SK-N-SH (cell line): ENCODE measurements around the gene AMIGO2. TPM values are rescaled to one million over a fixed set of nuclear protein-coding genes. Genes with fewer than 3 reads are reported as not detected.
A peak's percentile ranks its signal among the peaks of the same experiment; 100 is the strongest.

ENCODE experiments used
- CTCF ChIA-PET: fragments of 300-600, 350-600 bp; formaldehyde crosslinking; extraction: SDS; loops from one replicate; lab custom pipeline; 2021; lab: Yijun Ruan, JAX
- POLR2A ChIA-PET: fragments of 350-600 bp; sonication (Branson Sonifier 250); formaldehyde crosslinking; extraction: SDS; loops from one replicate; lab custom pipeline; 2020; ENCODE audit warnings: antibody characterized with exemption, inconsistent platforms; lab: Yijun Ruan, JAX
- DNase-seq: peaks from one replicate; pipeline ENCODE4 v3.0.0; 2012
- H2AFZ ChIP-seq: fragments of 200-600 bp; sonication (generic); 2 replicates; pipeline ENCODE4 v1.8.1; 2016; ENCODE audit warnings: antibody characterized with exemption, mild to moderate bottlenecking, low read depth
- H3F3A ChIP-seq: fragments of 200-600 bp; sonication (generic); replicated peaks from 2 replicates; pipeline ENCODE3; 2016; ENCODE audit warnings: antibody characterized with exemption, mild to moderate bottlenecking; ENCODE audit not compliant: insufficient read depth
- H3K27ac ChIP-seq, 2 experiments: fragments of 200-500 bp in 1 of 2; fragments of 200-600 bp in 1 of 2; sonication (Bioruptor generic) in 1 of 2; sonication (generic), shearing (Covaris generic) in 1 of 2; 2 replicates each; pipeline versions ENCODE4 v1.5.1 to v1.6.1; 2014 to 2016; ENCODE audit warnings: low read depth in 2 of 2, inconsistent platforms in 1 of 2, low read length in 1 of 2, mild to moderate bottlenecking in 1 of 2, mixed read lengths in 1 of 2
- H3K27me3 ChIP-seq: fragments of 200-600 bp; sonication (generic), shearing (Covaris generic); 2 replicates; pipeline ENCODE4 v1.6.1; 2016; ENCODE audit warnings: mixed run types; ENCODE audit not compliant: insufficient read depth
- H3K36me3 ChIP-seq, 2 experiments: fragments of 200-500 bp in 1 of 2; fragments of 200-600 bp in 1 of 2; sonication (Bioruptor generic) in 1 of 2; sonication (generic) in 1 of 2; replicated peaks in 1 of 2; 2 replicates each; pipeline versions ENCODE3 to v1.5.1; 2014 to 2016; ENCODE audit warnings: low read length in 1 of 2, mild to moderate bottlenecking in 1 of 2; ENCODE audit not compliant: insufficient read depth in 2 of 2, control insufficient read depth in 1 of 2
- H3K4me1 ChIP-seq, 2 experiments: fragments of 200-500 bp in 1 of 2; fragments of 200-600 bp in 1 of 2; sonication (Bioruptor generic) in 1 of 2; sonication (generic), shearing (Covaris generic) in 1 of 2; 2 replicates each; pipeline versions ENCODE4 v1.5.1 to v1.6.1; 2014 to 2016; ENCODE audit warnings: low read depth in 1 of 2, low read length in 1 of 2, mixed run types in 1 of 2; ENCODE audit not compliant: insufficient read depth in 2 of 2, control insufficient read depth in 1 of 2
- H3K4me2 ChIP-seq: fragments of 200-600 bp; sonication (generic), shearing (Covaris generic); 2 replicates; pipeline ENCODE4 v1.6.1; 2017; ENCODE audit warnings: mixed run types
- H3K4me3 ChIP-seq, 2 experiments: fragments of 200-500 bp in 1 of 2; fragments of 200-600 bp in 1 of 2; sonication (Bioruptor generic) in 1 of 2; sonication (generic), shearing (Covaris generic) in 1 of 2; 2 replicates each; pipeline versions ENCODE4 v1.5.1 to v1.8.1; 2014 to 2016; ENCODE audit warnings: low read depth in 2 of 2, inconsistent platforms in 1 of 2, low read length in 1 of 2, mild to moderate bottlenecking in 1 of 2, mixed read lengths in 1 of 2, moderate library complexity in 1 of 2
- H3K79me2 ChIP-seq: fragments of 200-600 bp; sonication (generic); 2 replicates; pipeline ENCODE4 v1.8.1; 2017; ENCODE audit warnings: mild to moderate bottlenecking; ENCODE audit not compliant: insufficient read depth
- H3K9ac ChIP-seq: fragments of 200-600 bp; sonication (generic); 2 replicates; pipeline ENCODE4 v1.6.1; 2017; ENCODE audit warnings: mixed run types
- H3K9me2 ChIP-seq: fragments of 200-600 bp; sonication (generic); 2 replicates; pipeline ENCODE4 v1.6.1; 2017; ENCODE audit warnings: mixed run types
- H3K9me3 ChIP-seq: fragments of 200-600 bp; sonication (generic); 2 replicates; pipeline ENCODE4 v1.6.1; 2017; ENCODE audit warnings: mixed run types, mild to moderate bottlenecking, moderate library complexity
- H4K20me1 ChIP-seq: fragments of 200-600 bp; sonication (generic); 2 replicates; pipeline ENCODE4 v1.6.1; 2017; ENCODE audit warnings: mild to moderate bottlenecking, mixed run types; ENCODE audit not compliant: insufficient read depth
- CHD2 ChIP-seq: fragments of 150-350 bp; IDR thresholded peaks from 2 replicates; pipeline ENCODE4 v1.6.1; 2018; ENCODE audit warnings: low read length; ENCODE audit not compliant: partially characterized antibody
- EP300 ChIP-seq, 2 experiments: IDR thresholded peaks; 2 replicates each; pipeline versions ENCODE4 v1.4.0 to v1.6.1; 2012; ENCODE audit warnings: borderline replicate concordance in 1 of 2, low read depth in 1 of 2, low read length in 1 of 2
- FOXJ3 ChIP-seq: sonication (generic); formaldehyde crosslinking; IDR thresholded peaks from 2 replicates; pipeline ENCODE4 v1.5.1; 2020; ENCODE audit warnings: mild to moderate bottlenecking, missing genetic modification reagents
- MEF2A ChIP-seq: IDR thresholded peaks from 2 replicates; pipeline ENCODE4 v1.4.0; 2012; ENCODE audit warnings: low read depth, borderline replicate concordance
- MXI1 ChIP-seq: IDR thresholded peaks from 2 replicates; pipeline ENCODE4 v1.6.1; 2012; ENCODE audit warnings: mild to moderate bottlenecking, low read depth, low read length, improper control_type of control experiment
- NFIC ChIP-seq: IDR thresholded peaks from 2 replicates; pipeline ENCODE4 v1.4.0; 2012; ENCODE audit warnings: borderline replicate concordance
- RFX5 ChIP-seq: IDR thresholded peaks from 2 replicates; pipeline ENCODE4 v1.6.1; 2012; ENCODE audit warnings: mild to moderate bottlenecking, improper control_type of control experiment, low read length
- SIN3A ChIP-seq: IDR thresholded peaks from 2 replicates; pipeline ENCODE4 v1.6.1; 2012; ENCODE audit warnings: low read depth, mild to moderate bottlenecking, low read length, moderate library complexity, borderline replicate concordance
- SMC3 ChIP-seq: IDR thresholded peaks from 2 replicates; pipeline ENCODE4 v1.6.1; 2012; ENCODE audit warnings: low read depth, low read length, improper control_type of control experiment
- TAF1 ChIP-seq: IDR thresholded peaks from 2 replicates; pipeline ENCODE4 v1.6.1; 2012; ENCODE audit warnings: low read depth, mild to moderate bottlenecking, low read length, moderate library complexity, borderline replicate concordance
- YY1 ChIP-seq: IDR thresholded peaks from 2 replicates; pipeline ENCODE4 v1.4.0; 2012; ENCODE audit warnings: low read depth, mild to moderate bottlenecking
- WGBS: methylation state at CpG from one replicate; pipeline ENCODE4 v1.1.6; 2017; ENCODE audit warnings: low lambda C conversion rate; 5-methylcytosine and 5-hydroxymethylcytosine counted together
- polyA plus RNA-seq, 3 experiments: library from polyadenylated mRNA; depleted of rRNA; stranded (reverse); fragments of >200 nt; gene quantifications; 2 replicates each; pipeline ENCODE4 v1.2.3, GENCODE V29; 2012
- TF ChIP-seq, protein P1 (sequence below): fragments of 150-350 bp; IDR thresholded peaks from 2 replicates; pipeline ENCODE4 v1.6.1; 2017; ENCODE audit warnings: antibody characterized with exemption, low read length, low read depth, borderline replicate concordance
- TF ChIP-seq, protein P2 (sequence below): IDR thresholded peaks from 2 replicates; pipeline ENCODE4; 2012
- TF ChIP-seq, protein P3 (sequence below): IDR thresholded peaks from 2 replicates; pipeline ENCODE4 v1.4.0; 2012; ENCODE audit warnings: low read depth, borderline replicate concordance

Gene AMIGO2
- polyA plus RNA-seq, 1 of the 3 experiments (the other 2 are of a cell fraction), result 1.2 TPM

DNA sequence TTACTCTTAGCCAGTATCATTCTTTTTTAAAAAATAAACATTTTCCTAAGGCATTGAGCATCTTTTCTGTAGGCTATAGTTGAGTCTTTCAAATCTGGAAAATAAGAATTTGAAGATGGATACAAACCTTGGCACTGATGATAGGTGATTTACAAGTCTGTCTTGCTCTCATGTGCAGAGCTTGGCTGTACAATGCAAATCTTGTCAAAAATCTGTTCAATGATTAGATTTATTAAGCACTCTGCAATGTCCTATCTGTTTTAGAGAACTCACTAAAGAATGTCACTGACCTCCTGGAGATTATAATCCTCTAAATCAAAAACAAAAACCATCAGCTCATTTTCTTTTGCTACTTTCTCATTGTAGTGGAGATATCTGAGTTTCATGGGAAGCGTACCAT is 42.8 kb upstream of the AMIGO2 start:
- H3K36me3 ChIP-seq, result no peaks in the 10 kb centered on the region
- CTCF ChIA-PET, result interaction anchor here (1.2 kb wide), 1 partner anchor 101 kb away, joined by 3 read pairs; no protein-coding TSS in a partner anchor

DNA sequence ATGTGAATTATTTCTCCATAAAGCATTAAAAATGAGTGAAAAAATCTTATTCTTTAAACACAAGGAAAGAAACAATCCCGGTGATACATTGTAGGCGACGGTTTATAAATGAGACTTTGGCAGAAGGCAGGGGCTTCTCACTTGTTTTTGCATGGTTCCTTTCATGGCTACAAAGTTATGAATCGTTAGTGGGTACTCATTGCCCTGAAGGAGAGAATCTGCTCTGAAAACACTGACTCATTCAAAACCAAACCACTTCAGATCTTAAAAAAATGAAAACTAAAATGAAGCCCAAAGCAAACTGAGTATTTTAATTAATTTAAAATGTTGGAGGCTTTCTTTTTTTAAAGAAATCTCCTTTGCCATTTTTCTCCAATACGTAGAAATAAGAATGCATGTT is 41.4 kb upstream of the AMIGO2 start:
- no peaks in the 10 kb centered on the region for H3K27me3 ChIP-seq
- H3F3A ChIP-seq, result peaks cover 5% of the 10 kb centered on the region
- CTCF ChIA-PET, result no interaction called here
- H2AFZ ChIP-seq, result no peak overlapping the region
- H3K4me1 ChIP-seq, result no peaks in the 10 kb centered on the region
- no peak overlapping the region for H3K4me3 ChIP-seq
- 13% methylated on average over 5 of the region's 5 CpGs for WGBS
- H3K4me2 ChIP-seq, result no peak overlapping the region
- POLR2A ChIA-PET, result no interaction called here
- no peak overlapping the region for H3K9ac ChIP-seq
- H4K20me1 ChIP-seq, result no peaks in the 10 kb centered on the region
- no peaks in the 10 kb centered on the region for H3K9me3 ChIP-seq
- no peak for DNase-seq
- H3K27ac ChIP-seq, result peak overlapping the region in 1 of 2 experiments; percentile 27; a peak in 1 of 4 replicates
- no peaks in the 10 kb centered on the region for H3K9me2 ChIP-seq
- H3K36me3 ChIP-seq, result no peaks in the 10 kb centered on the region
- no peaks in the 10 kb centered on the region for H3K79me2 ChIP-seq
- no peak for TF ChIP-seq RFX5
- no peak for TF ChIP-seq MXI1
- no peak for TF ChIP-seq MEF2A
- no peak for TF ChIP-seq FOXJ3 (CRISPR knock-in tag)

More for the DNA sequence above, 42.8 kb upstream of the AMIGO2 start:
- H3K9me2 ChIP-seq, result no peaks in the 10 kb centered on the region
- TF ChIP-seq, protein P1, sequence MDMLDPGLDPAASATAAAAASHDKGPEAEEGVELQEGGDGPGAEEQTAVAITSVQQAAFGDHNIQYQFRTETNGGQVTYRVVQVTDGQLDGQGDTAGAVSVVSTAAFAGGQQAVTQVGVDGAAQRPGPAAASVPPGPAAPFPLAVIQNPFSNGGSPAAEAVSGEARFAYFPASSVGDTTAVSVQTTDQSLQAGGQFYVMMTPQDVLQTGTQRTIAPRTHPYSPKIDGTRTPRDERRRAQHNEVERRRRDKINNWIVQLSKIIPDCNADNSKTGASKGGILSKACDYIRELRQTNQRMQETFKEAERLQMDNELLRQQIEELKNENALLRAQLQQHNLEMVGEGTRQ, result no peak
- TF ChIP-seq SMC3, result no peak
- TF ChIP-seq EP300 (IDR thresholded peaks at IDR 0.05; ENCODE audit: borderline replicate concordance in 1 of 2, low read depth in 1 of 2, low read length in 1 of 2), result no peak
- TF ChIP-seq YY1, result no peak
- no peak for TF ChIP-seq CHD2
- TF ChIP-seq NFIC, result no peak
- TF ChIP-seq, protein P2, sequence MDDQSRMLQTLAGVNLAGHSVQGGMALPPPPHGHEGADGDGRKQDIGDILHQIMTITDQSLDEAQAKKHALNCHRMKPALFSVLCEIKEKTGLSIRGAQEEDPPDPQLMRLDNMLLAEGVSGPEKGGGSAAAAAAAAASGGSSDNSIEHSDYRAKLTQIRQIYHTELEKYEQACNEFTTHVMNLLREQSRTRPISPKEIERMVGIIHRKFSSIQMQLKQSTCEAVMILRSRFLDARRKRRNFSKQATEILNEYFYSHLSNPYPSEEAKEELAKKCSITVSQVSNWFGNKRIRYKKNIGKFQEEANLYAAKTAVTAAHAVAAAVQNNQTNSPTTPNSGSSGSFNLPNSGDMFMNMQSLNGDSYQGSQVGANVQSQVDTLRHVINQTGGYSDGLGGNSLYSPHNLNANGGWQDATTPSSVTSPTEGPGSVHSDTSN, result no peak
- no peak for TF ChIP-seq SIN3A
- no peak for TF ChIP-seq TAF1
- TF ChIP-seq, protein P3, sequence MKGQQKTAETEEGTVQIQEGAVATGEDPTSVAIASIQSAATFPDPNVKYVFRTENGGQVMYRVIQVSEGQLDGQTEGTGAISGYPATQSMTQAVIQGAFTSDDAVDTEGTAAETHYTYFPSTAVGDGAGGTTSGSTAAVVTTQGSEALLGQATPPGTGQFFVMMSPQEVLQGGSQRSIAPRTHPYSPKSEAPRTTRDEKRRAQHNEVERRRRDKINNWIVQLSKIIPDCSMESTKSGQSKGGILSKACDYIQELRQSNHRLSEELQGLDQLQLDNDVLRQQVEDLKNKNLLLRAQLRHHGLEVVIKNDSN, result no peak
- H3F3A ChIP-seq, result peaks cover 5% of the 10 kb centered on the region
- no peaks in the 10 kb centered on the region for H3K27me3 ChIP-seq
- H3K79me2 ChIP-seq, result no peaks in the 10 kb centered on the region
- no peaks in the 10 kb centered on the region for H3K4me1 ChIP-seq
- H3K9me3 ChIP-seq, result no peaks in the 10 kb centered on the region
- no peak overlapping the region for H3K9ac ChIP-seq
- no peak overlapping the region for H3K4me3 ChIP-seq
- no peaks in the 10 kb centered on the region for H4K20me1 ChIP-seq
- DNase-seq, result no peak
- no peak overlapping the region for H3K4me2 ChIP-seq
- POLR2A ChIA-PET, result no interaction called here
- peak overlapping the region in 1 of 2 experiments; percentile 22; a peak in 1 of 4 replicates for H3K27ac ChIP-seq
- no peak overlapping the region for H2AFZ ChIP-seq
- 18% methylated on average over 1 of the region's 1 CpG for WGBS
